Heart left ventricle (tissue), 16 donors: Measurements from ENCODE around the gene TUT4. TPM values are rescaled to one million over a fixed set of nuclear protein-coding genes. Genes with fewer than 3 reads are reported as not detected.

Source experiments
- ATAC-seq, 4 donors: fragments of 200-7000 bp; cut with Tn5 transposase; one replicate each; pipeline ENCODE4 v1.9.1; 2020 to 2022; ENCODE audit warnings: moderate library complexity in 4 of 4, mild to moderate bottlenecking in 3 of 4, moderate number of reproducible peaks in 1 of 4
- DNase-seq, 5 donors: peaks; one replicate each; pipeline ENCODE4 v3.0.0-alpha.2; 2020
- H3K27ac ChIP-seq, 12 donors: fragments of 200-600 bp; sonication (generic) in 4 of 12; one replicate each; pipeline versions ENCODE4 v1.5.0 to v1.8.0; 2016 to 2022; ENCODE audit warnings: mild to moderate bottlenecking in 2 of 12
- H3K27me3 ChIP-seq, 9 donors: fragments of 200-600 bp; sonication (generic) in 2 of 9; one replicate each; pipeline versions ENCODE4 v1.5.1 to v1.8.0; 2016 to 2022; ENCODE audit warnings: mild to moderate bottlenecking in 3 of 9
- H3K36me3 ChIP-seq, 9 donors: fragments of 200-600 bp; sonication (generic) in 2 of 9; one replicate each; pipeline versions ENCODE4 v1.5.0 to v1.8.0; 2018 to 2022; ENCODE audit warnings: mild to moderate bottlenecking in 2 of 9
- H3K4me1 ChIP-seq, 12 donors: fragments of 200-600 bp; sonication (generic) in 4 of 12; one replicate each; pipeline versions ENCODE4 v1.5.0 to v1.8.0; 2016 to 2022; ENCODE audit warnings: mild to moderate bottlenecking in 3 of 12
- H3K4me3 ChIP-seq, 12 donors: fragments of 200-600 bp; sonication (generic) in 4 of 12; one replicate each; pipeline versions ENCODE4 v1.5.0 to v1.8.0; 2017 to 2022; ENCODE audit warnings: mild to moderate bottlenecking in 9 of 12, moderate library complexity in 4 of 12
- H3K9me3 ChIP-seq, 12 donors: fragments of 200-600 bp; sonication (generic) in 4 of 12; one replicate each; pipeline versions ENCODE4 v1.5.0 to v1.8.0; 2016 to 2022; ENCODE audit warnings: mild to moderate bottlenecking in 1 of 12
- POLR2A ChIP-seq, 2 donors: fragments of 450-650 bp; IDR thresholded peaks; one replicate each; pipeline ENCODE4 v1.6.1; 2017; ENCODE audit warnings: antibody characterized with exemption in 2 of 2, mild to moderate bottlenecking in 2 of 2, moderate library complexity in 2 of 2
- WGBS, 4 donors: extraction: QIAGEN DNeasy Blood & Tissue Kit in 2 of 4; methylation state at CpG; one replicate each; pipeline versions ENCODE4 v1.1.5 to v1.1.7; 2013 to 2018; 5-methylcytosine and 5-hydroxymethylcytosine counted together
- intact Hi-C, 10 donors: fragments of 100-400 bp; cut with DNase I; formaldehyde crosslinking; loops; one replicate each; pipeline versions ENCODE4 v1.11.1 to v1.14.2; 2022
- polyA plus RNA-seq, 2 donors: library from polyadenylated mRNA; stranded (reverse); fragments of 200-250 nt; gene quantifications; one replicate each; pipeline ENCODE4 v1.2.3, GENCODE V29; 2013
- total RNA-seq, 9 donors: library from RNA; depleted of rRNA in 2 of 9; stranded (reverse); fragments of >200 nt in 2 of 9; fragmentation: NEBNext Ultra II Directional in 3 of 9; extraction: Animal tissue kit (Norgen Biotek cat#: 25700) in 3 of 9; gene quantifications; one replicate each; pipeline versions ENCODE4 v1.1.0 to v1.2.4, GENCODE V29; 2016 to 2023
- TF ChIP-seq, protein P1 (sequence below), 12 donors: fragments of 200-600 bp; sonication (generic) in 4 of 12; IDR thresholded peaks; one replicate each; pipeline versions ENCODE4 v1.5.0 to v1.8.0; 2018 to 2022; ENCODE audit warnings: antibody characterized with exemption in 12 of 12, mild to moderate bottlenecking in 5 of 12
- donor health status: ischemic (EF 13 %, LVEDD 7.1; RV severe dilation, severe dysfunction).
- donor health status: healthy with polysubstance abuse.
- donor health status: DM: no; HTN: yes; CAD: no.
- donor health status: DM: no; HTN: no; CAD: no.
- donor health status: ischemic (EF 25% LVEDD 6.9; RV normal size, moderate dysfunction).
- donor health status: ischemic (EF 25% LVEDD 5.7; RV mildly dilated, moderate dysfunction).
- donor health status: healthy.
- donor health status: DM: yes; HTN: yes; CAD: no.
- donor health status: ischemic (EF 35%, LVEDD 5.7; RV mildly dilated, moderate dysfunction).
- donor health status: nonischemic (EF 11% LVEDD 7.7; RV severe dilation, severe dysfunction).
- donor health status: DM: yes; HTN: yes; CAD: no.
- donor health status: PGD.
- donor health status: ischemic (EF 29% LVEDD 5.4; RV normal size, mild dysfunction).
- donor health status: nonischemic (EF 23%, LVEDD 6.1; RV moderate dilation, normal function).

The TUT4 gene
- total and polyA plus RNA-seq, 11 donors = 14.8 to 43.8 (median 30.4) TPM

GRCh38 chr1:52393174-52393573 lies 159.7 kb downstream of the TUT4 start:
- Histone ChIP-seq H3K36me3 (peaks cover 0 to 33% (median 0%) of the 10 kb centered on the region in 9 donors), H3K4me3 (no peak overlapping the region)
- 95 to 97% (median 96%) methylated on average over 5 of the region's 5 CpGs for WGBS, 4 donors

DNA sequence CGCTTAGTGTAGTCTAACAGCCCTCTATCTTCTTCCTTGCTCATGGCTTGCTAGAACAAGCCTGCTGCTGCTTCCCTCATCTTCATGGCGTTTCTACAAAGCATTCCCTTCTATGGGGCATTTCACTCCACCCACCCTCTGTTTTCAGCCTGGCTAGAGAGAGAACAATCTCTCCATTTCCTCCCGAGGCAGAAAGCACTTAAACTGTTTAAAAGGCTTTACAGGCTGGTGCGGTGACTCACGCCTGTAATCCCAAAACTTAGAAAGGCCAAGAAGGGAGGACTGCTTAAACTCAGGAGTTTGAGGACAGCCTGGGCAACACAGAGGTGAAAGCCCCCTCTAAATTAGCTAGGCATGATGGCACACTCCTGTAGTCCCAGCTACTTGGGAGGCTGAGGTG lies 166.4 kb downstream of the TUT4 start:
- no peak overlapping the region for H3K4me3 ChIP-seq
- 87 to 90% (median 88%) methylated on average over 5 of the region's 5 CpGs for WGBS, 4 donors
- no peak overlapping the region for H3K27ac ChIP-seq
- no peaks in the 10 kb centered on the region for H3K27me3 ChIP-seq
- DNase-seq (no peak), ATAC-seq (no peak)
- no peaks in the 10 kb centered on the region for H3K4me1 ChIP-seq
- H3K36me3 ChIP-seq = peaks cover 0 to 36% (median 0%) of the 10 kb centered on the region in 9 donors
- TF ChIP-seq, protein P1, sequence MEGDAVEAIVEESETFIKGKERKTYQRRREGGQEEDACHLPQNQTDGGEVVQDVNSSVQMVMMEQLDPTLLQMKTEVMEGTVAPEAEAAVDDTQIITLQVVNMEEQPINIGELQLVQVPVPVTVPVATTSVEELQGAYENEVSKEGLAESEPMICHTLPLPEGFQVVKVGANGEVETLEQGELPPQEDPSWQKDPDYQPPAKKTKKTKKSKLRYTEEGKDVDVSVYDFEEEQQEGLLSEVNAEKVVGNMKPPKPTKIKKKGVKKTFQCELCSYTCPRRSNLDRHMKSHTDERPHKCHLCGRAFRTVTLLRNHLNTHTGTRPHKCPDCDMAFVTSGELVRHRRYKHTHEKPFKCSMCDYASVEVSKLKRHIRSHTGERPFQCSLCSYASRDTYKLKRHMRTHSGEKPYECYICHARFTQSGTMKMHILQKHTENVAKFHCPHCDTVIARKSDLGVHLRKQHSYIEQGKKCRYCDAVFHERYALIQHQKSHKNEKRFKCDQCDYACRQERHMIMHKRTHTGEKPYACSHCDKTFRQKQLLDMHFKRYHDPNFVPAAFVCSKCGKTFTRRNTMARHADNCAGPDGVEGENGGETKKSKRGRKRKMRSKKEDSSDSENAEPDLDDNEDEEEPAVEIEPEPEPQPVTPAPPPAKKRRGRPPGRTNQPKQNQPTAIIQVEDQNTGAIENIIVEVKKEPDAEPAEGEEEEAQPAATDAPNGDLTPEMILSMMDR (IDR thresholded peaks at IDR 0.05) = no peak
- TF ChIP-seq POLR2A (IDR thresholded peaks at IDR 0.05) = no peak
- H3K9me3 ChIP-seq = no peaks in the 10 kb centered on the region
- intact Hi-C loops = no loop called here

More at GRCh38 chr1:52393174-52393573, 159.7 kb downstream of the TUT4 start:
- H3K27me3 ChIP-seq = no peaks in the 10 kb centered on the region
- no peak for ATAC-seq
- H3K27ac ChIP-seq = no peak overlapping the region
- no peaks in the 10 kb centered on the region for H3K9me3 ChIP-seq
- intact Hi-C loops = no loop called here
- TF ChIP-seq POLR2A (IDR thresholded peaks at IDR 0.05) = no peak
- TF ChIP-seq, protein P1 (IDR thresholded peaks at IDR 0.05) = no peak
- no peaks in the 10 kb centered on the region for H3K4me1 ChIP-seq
- DNase-seq = no peak

- intact Hi-C loops = no loop called here
- no peak for DNase-seq
- TF ChIP-seq, protein P1 (IDR thresholded peaks at IDR 0.05) = no peak
- TF ChIP-seq POLR2A (IDR thresholded peaks at IDR 0.05) = no peak
Observed at GRCh38 chr1:52385376-52385775, 167.5 kb downstream of the TUT4 start.

More at GRCh38 chr1:52385376-52385775, 167.5 kb downstream of the TUT4 start:
- H3K27me3 ChIP-seq = no peaks in the 10 kb centered on the region
- ATAC-seq = no peak
- H3K4me1 ChIP-seq = no peaks in the 10 kb centered on the region
- H3K27ac ChIP-seq = no peak overlapping the region
- WGBS, 4 donors = 87 to 97% (median 93%) methylated on average over 3 of the region's 3 CpGs
- H3K9me3 ChIP-seq = no peaks in the 10 kb centered on the region
- peaks cover 0 to 42% (median 0%) of the 10 kb centered on the region in 9 donors for H3K36me3 ChIP-seq
- no peak overlapping the region for H3K4me3 ChIP-seq

Other genes with a start within 250 kb of the TUT4 start
- 10 to 100 TPM; 12.8 to 25.2 (median 16.7) TPM for gene CC2D1B, start 186.9 kb downstream of the TUT4 start, total RNA-seq
- 10 to 100 TPM; 12.3 to 25.9 TPM for gene CC2D1B, start 186.9 kb downstream of the TUT4 start, polyA plus RNA-seq
- gene ORC1, start 148.7 kb downstream of the TUT4 start, total RNA-seq = 1 to 10 TPM in 1 of 9 donors, under 1 TPM in 5, not detected in 3; 0.09 to 1.4 (median 0.16) TPM
- gene ORC1, start 148.7 kb downstream of the TUT4 start, polyA plus RNA-seq = under 1 TPM in 1 of 2 donors, not detected in 1; 0.35 TPM
- gene PRPF38A, start 148.5 kb downstream of the TUT4 start, total RNA-seq = 10 to 100 TPM in 8 of 9 donors, 1 to 10 TPM in 1; 6.6 to 24.7 (median 16.6) TPM
- gene PRPF38A, start 148.5 kb downstream of the TUT4 start, polyA plus RNA-seq = 10 to 100 TPM in 1 of 2 donors, 1 to 10 TPM in 1; 6.2 to 16.0 TPM
- gene GPX7, start 49.3 kb upstream of the TUT4 start, total RNA-seq = 10 to 100 TPM in 3 of 9 donors, 1 to 10 TPM in 6; 5.8 to 19.7 (median 8.2) TPM
- gene GPX7, start 49.3 kb upstream of the TUT4 start, polyA plus RNA-seq = 10 to 100 TPM in 1 of 2 donors, 1 to 10 TPM in 1; 8.4 to 20.5 TPM
- gene SHISAL2A, start 80.1 kb upstream of the TUT4 start, total RNA-seq = under 1 TPM in 1 of 9 donors, not detected in 8; 0.64 TPM
- under 1 TPM in 1 of 2 donors, not detected in 1; 0.08 TPM for gene SHISAL2A, start 80.1 kb upstream of the TUT4 start, polyA plus RNA-seq
- 10 to 100 TPM; 10.6 to 19.5 (median 16.3) TPM for gene COA7, start 145.3 kb upstream of the TUT4 start, total RNA-seq
- 10 to 100 TPM in 1 of 2 donors, 1 to 10 TPM in 1; 6.4 to 19.3 TPM for gene COA7, start 145.3 kb upstream of the TUT4 start, polyA plus RNA-seq
- gene ZYG11B, start 173.4 kb upstream of the TUT4 start, total RNA-seq = 10 to 100 TPM; 45.8 to 85.4 (median 72.4) TPM
- gene ZYG11B, start 173.4 kb upstream of the TUT4 start, polyA plus RNA-seq = 10 to 100 TPM; 16.6 to 28.6 TPM